ENCODE results near the gene AP5S1.

AP5S1 gene

DNA sequence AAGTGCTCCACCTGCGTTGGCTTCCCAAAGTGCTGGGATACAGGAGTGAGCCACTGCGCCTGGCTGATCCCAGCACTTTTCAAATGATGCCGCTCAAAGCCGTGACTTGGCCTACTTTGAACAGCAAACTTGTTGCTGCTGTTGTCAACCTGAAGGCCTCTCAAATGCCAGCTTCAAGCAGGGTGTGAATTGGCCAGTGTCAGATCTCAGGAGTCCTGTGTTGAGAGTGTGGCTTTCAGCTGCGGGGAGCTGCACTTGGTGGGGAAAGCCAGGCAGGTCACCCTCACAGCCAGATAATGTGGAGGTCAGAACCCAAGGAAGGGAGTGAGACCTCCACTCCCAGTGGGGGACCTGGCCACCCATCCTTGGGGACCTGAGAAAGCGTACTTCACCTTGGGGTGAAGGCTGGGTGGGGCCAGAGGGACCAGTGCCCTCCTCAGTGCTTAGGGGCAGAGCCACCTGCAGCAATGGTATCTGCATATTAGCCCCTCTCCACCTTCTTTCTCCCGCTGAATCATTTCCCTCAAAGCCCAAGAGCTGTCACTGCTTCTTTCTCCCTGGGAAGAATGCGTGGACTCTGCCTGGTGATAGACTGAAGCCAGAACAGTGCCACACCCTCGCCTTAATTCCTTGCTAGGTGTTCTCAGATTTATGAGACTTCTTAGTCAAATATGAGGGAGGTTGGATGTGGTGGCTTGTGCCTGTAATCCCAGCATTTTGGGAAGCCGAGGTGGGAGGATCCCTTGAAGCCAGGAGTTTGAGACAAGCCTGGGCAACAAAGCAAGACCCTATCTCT lies 49.7 kb downstream of the AP5S1 start:
- H3K4me2 ChIP-seq (ENCODE audit: insufficient read depth, low read length) = no peak overlapping the region
- ATAC-seq (ENCODE audit: insufficient read depth, low read depth) = no peak
- no peak overlapping the region for H2AFZ ChIP-seq (ENCODE audit: low read depth, low read length)
- H3K4me1 ChIP-seq (ENCODE audit: insufficient read depth, low read length) = no peaks in the 10 kb centered on the region
- H3K9ac ChIP-seq (ENCODE audit: low read depth, low read length) = no peak overlapping the region
- H4K20me1 ChIP-seq (ENCODE audit: insufficient read depth, low read length) = peaks cover 6% of the 10 kb centered on the region; the same call in 1 of the 2 replicates
- no peaks in the 10 kb centered on the region for H3K79me2 ChIP-seq (ENCODE audit: insufficient read depth, low read length)
- no peak overlapping the region for H3K27ac ChIP-seq (ENCODE audit: low read length)
- TF ChIP-seq EZH2 (IDR thresholded peaks at IDR 0.05; ENCODE audit: borderline replicate concordance, low read depth, low read length, severe bottlenecking) = no peak
- TF ChIP-seq, protein P1, sequence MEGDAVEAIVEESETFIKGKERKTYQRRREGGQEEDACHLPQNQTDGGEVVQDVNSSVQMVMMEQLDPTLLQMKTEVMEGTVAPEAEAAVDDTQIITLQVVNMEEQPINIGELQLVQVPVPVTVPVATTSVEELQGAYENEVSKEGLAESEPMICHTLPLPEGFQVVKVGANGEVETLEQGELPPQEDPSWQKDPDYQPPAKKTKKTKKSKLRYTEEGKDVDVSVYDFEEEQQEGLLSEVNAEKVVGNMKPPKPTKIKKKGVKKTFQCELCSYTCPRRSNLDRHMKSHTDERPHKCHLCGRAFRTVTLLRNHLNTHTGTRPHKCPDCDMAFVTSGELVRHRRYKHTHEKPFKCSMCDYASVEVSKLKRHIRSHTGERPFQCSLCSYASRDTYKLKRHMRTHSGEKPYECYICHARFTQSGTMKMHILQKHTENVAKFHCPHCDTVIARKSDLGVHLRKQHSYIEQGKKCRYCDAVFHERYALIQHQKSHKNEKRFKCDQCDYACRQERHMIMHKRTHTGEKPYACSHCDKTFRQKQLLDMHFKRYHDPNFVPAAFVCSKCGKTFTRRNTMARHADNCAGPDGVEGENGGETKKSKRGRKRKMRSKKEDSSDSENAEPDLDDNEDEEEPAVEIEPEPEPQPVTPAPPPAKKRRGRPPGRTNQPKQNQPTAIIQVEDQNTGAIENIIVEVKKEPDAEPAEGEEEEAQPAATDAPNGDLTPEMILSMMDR (IDR thresholded peaks at IDR 0.05; ENCODE audit: borderline replicate concordance, extremely low read depth, low read length, poor library complexity, severe bottlenecking) = no peak
- no peak overlapping the region for H3K4me3 ChIP-seq (ENCODE audit: low read depth in 1 of 2, low read length in 2 of 2)
- no peaks in the 10 kb centered on the region for H3K27me3 ChIP-seq (ENCODE audit: insufficient read depth, low read length, poor library complexity)
- peaks cover 74% of the 10 kb centered on the region for H3K36me3 ChIP-seq (ENCODE audit: insufficient read depth, low read length)
- DNase-seq = no peak
- no peaks in the 10 kb centered on the region for H3K9me3 ChIP-seq (ENCODE audit: insufficient read depth, low read length, severe bottlenecking)

DNA sequence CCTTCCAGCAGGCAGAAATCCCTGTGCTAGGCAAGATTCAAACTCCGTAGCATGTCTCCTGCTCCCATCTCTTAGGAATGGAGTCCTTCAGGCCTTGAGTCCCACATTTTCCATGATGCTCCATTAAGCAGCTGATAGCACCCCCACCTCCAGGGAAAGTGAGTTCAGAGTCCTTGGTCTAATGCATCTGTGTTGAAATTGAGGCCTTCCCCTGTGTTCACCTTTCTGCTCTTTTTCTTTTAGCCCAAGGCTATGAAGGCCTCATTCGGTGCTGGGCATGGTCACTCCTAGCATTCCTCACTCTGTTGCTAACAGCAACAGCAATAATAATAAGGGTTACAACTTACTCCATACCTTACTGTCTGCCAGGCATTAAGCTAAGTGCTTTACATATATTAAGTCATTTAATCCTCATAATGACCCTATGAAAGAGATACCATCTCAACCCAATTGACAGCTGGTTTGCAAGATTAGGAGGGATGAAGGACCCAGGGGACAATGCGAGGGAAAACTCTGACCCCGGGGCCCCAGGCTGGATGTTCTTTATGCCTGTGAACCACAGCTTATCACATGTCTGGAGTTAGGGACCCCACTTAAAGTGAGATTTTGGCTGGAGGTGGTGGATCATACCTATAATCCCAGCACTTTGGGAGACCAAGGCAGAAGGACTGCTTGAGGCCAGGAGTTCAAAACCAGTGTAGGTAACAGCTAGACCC lies 51.4 kb downstream of the AP5S1 start:
- Histone ChIP-seq H3K9ac (ENCODE audit: low read depth, low read length) (no peak overlapping the region), H4K20me1 (ENCODE audit: insufficient read depth, low read length) (no peaks in the 10 kb centered on the region), H3K4me3 (ENCODE audit: low read depth in 1 of 2, low read length in 2 of 2) (no peak overlapping the region), H3K4me1 (ENCODE audit: insufficient read depth, low read length) (no peaks in the 10 kb centered on the region), H3K27me3 (ENCODE audit: insufficient read depth, low read length, poor library complexity) (no peaks in the 10 kb centered on the region), H3K27ac (ENCODE audit: low read length) (no peak overlapping the region), H3K9me3 (ENCODE audit: insufficient read depth, low read length, severe bottlenecking) (no peaks in the 10 kb centered on the region), H3K36me3 (ENCODE audit: insufficient read depth, low read length) (peaks cover 62% of the 10 kb centered on the region), H3K79me2 (ENCODE audit: insufficient read depth, low read length) (no peaks in the 10 kb centered on the region), H2AFZ (ENCODE audit: low read depth, low read length) (no peak overlapping the region), H3K4me2 (ENCODE audit: insufficient read depth, low read length) (no peak overlapping the region)
- ATAC-seq (ENCODE audit: insufficient read depth, low read depth) (no peak), DNase-seq (no peak)
- TF ChIP-seq EZH2 (IDR thresholded peaks at IDR 0.05; ENCODE audit: borderline replicate concordance, low read depth, low read length, severe bottlenecking) = no peak
- TF ChIP-seq, protein P1 (IDR thresholded peaks at IDR 0.05; ENCODE audit: borderline replicate concordance, extremely low read depth, low read length, poor library complexity, severe bottlenecking) = no peak

DNA sequence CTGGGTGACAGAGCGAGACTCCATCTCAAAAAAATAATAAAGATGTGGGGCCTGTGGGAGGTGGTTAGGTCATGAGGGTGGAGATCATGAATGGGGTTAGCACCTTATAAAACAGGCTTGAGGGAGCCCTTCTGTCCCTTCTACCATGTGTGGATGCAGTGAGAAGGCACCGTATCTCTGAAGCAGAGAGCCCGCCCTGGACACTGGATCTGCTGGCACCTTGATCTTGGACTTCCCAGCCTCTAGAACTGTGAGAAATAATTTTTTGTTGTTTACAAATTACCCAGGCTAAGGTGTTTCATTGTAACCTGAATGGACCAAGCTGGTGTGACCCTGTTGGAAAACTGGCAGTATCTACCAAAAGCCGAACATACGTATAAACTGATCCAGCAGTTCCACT lies 53.2 kb downstream of the AP5S1 start:
- peaks cover 46% of the 10 kb centered on the region for H3K36me3 ChIP-seq (ENCODE audit: insufficient read depth, low read length)
- TF ChIP-seq, protein P1 (IDR thresholded peaks at IDR 0.05; ENCODE audit: borderline replicate concordance, extremely low read depth, low read length, poor library complexity, severe bottlenecking) = no peak
- no peak for TF ChIP-seq EZH2 (IDR thresholded peaks at IDR 0.05; ENCODE audit: borderline replicate concordance, low read depth, low read length, severe bottlenecking)
- ATAC-seq (ENCODE audit: insufficient read depth, low read depth) (no peak), DNase-seq (no peak)
- no peak overlapping the region for H2AFZ ChIP-seq (ENCODE audit: low read depth, low read length)
- H3K27ac ChIP-seq (ENCODE audit: low read length) = no peak overlapping the region
- H4K20me1 ChIP-seq (ENCODE audit: insufficient read depth, low read length) = no peaks in the 10 kb centered on the region
- no peaks in the 10 kb centered on the region for H3K79me2 ChIP-seq (ENCODE audit: insufficient read depth, low read length)
- H3K9ac ChIP-seq (ENCODE audit: low read depth, low read length) = no peak overlapping the region
- H3K27me3 ChIP-seq (ENCODE audit: insufficient read depth, low read length, poor library complexity) = no peaks in the 10 kb centered on the region
- no peaks in the 10 kb centered on the region for H3K9me3 ChIP-seq (ENCODE audit: insufficient read depth, low read length, severe bottlenecking)
- H3K4me3 ChIP-seq (ENCODE audit: low read depth in 1 of 2, low read length in 2 of 2) = no peak overlapping the region
- H3K4me2 ChIP-seq (ENCODE audit: insufficient read depth, low read length) = no peak overlapping the region
- no peaks in the 10 kb centered on the region for H3K4me1 ChIP-seq (ENCODE audit: insufficient read depth, low read length)

Measured in DND-41 (cell line).